ENCODE results near the gene PTPMT1.
"Not testable (repeated sequence)": the region's sequence is repeated elsewhere in the genome, so short reads cannot be mapped to it uniquely, and the experiment has no call there.

The PTPMT1 gene, protein sequence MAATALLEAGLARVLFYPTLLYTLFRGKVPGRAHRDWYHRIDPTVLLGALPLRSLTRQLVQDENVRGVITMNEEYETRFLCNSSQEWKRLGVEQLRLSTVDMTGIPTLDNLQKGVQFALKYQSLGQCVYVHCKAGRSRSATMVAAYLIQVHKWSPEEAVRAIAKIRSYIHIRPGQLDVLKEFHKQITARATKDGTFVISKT

GRCh38 chr11:47565340-47566148 lies at the start of gene PTPMT1:
PTPMT1 (plus strand) TSS chr11:47565599; CDS start chr11:47565623, 24 bp downstream.
- peak; percentile 65 for DNase-seq

GRCh38 chr11:47516155-47516554 lies 49.2 kb upstream of the PTPMT1 start:
- no peak for DNase-seq

DNA sequence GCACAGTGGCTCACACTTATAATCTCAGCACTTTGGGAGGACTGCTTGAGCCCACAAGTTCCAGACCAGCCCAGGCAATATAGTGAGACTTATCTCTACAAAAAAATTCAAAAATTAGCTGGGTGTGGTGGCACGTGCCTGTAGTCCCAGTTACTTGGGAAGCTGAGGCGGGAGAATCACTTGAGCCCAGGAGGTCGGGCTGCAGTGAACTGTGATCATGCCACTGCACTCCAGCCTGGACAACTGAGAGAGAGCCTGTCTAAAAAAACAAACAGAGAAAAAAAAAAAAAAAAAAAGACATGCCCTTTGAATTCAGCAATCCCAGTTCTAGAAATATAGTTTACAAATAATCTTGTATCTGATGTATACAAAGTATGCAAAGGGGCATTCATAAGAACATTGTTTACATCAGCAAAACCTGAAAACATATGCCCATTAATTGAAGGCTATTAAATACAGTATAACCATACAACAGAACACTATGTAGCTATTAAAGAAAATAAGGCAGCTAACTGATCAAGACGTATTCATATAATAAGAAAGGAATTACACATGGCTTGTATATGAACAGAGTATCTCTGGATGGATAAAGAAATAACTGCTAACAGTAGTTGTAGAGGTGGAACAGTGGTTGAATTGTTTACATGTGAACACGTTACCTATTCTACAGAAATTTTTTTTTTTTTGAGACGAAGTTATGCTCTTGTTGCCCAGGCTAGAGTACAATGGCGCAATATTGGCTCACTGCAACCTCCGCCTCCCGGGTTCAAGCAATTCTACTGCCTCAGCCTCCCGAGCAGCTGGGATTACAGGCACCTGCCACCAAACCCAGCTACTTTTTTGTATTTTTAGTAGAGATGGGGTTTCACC lies 48.2 kb upstream of the PTPMT1 start:
- DNase-seq, result no peak

GRCh38 chr11:47518212-47518964 lies 47.0 kb upstream of the PTPMT1 start:
- no peak for DNase-seq

- DNase-seq, result peak; percentile 55
Measured at GRCh38 chr11:47523490-47524225, 41.7 kb upstream of the PTPMT1 start.

DNA sequence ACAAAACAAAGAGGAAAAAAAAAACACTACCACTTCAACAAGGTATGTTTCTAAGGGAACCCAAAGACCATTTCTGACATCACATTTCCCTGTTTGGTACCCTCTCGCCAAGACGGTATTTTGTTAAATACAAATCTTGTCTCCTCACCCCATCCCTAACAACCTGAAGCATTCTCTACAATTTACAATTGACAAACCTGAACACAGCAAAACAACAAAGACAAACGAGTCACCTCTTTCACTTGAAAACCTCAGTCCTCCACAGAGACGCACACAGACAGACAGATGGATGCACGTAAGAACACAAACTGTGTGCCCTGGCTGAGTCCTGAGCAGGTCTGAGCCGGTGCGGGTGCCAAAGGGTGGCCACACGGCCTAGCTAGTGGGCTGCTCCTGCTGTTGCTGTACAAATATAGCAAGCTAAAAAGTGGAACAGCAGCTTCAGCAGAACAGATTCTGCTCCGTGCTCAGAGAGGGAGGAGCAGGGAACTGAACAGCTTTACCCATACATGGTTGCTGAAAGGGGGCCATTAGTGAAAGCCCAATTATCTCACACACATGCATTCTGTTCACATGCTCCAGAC lies 41.0 kb upstream of the PTPMT1 start:
- DNase-seq, result peak; percentile 22

DNA sequence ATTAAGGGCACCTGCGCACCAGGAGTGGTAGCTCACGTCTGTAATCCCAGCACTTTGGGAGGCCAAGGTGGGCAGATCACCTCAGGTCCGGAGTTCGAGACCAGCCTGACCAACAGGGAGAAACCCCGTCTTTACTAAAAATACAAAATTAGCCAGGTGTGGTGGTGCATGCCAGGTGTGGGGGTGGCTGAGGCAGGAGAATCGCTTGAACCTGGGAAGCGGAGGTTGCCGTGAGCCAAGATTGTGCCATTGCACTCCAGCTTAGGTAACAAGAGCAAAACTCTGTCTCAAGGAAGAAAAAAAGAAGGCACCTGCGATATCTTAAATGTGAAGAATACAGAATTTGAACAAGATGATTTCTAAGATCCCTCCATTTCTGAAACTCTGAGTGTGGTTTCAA lies 39.4 kb upstream of the PTPMT1 start:
- DNase-seq, result not testable (repeated sequence)

GRCh38 chr11:47527186-47527585 lies 38.2 kb upstream of the PTPMT1 start:
- no peak for DNase-seq

DNA sequence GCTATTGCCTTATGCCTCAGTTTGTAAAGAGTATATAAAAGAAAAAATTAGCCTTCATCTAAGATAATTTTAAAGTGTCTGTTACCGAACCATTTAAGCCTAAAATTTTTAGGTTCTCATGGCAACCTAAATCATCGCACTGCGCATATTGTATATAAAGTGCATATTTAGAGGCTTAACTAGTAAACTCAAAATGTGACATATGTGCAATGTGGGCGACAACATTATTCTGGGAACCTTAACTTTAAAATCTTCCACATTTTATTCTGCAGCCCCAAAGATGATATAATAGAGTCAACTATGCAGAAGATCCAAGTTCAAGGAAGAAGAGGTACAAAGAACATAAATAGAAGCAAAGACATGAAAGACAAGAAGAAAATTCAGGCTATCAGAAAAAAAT lies 35.4 kb upstream of the PTPMT1 start:
- no peak for DNase-seq

GRCh38 chr11:47530721-47531120 lies 34.7 kb upstream of the PTPMT1 start:
- not testable (repeated sequence) for DNase-seq

- no peak for DNase-seq
Measured at GRCh38 chr11:47531666-47532065, 33.7 kb upstream of the PTPMT1 start.

GRCh38 chr11:47532597-47533213 lies 32.7 kb upstream of the PTPMT1 start:
- no peak for DNase-seq

DNA sequence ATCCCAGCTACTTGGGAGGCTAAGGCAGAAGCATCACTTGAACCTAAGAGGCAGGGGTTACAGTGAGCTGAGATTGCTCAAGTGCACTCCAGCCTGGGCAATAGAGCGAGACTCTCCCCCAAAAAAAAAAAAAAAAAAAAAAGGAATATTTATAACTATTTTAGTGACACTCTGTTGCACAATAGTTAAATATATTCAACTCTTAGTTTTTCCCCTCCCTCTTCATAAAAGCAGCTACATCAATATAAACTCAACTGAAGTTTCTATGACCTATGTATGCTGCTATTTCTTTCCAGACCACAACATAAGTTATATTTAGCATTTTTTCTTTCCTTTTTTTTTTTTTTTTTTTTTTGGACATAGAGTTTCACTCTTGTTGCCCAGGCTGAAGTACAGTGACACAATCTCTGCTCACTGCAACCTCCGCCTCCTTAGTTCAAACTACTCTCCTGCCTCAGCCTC lies 31.7 kb upstream of the PTPMT1 start:
- DNase-seq, result no peak

GRCh38 chr11:47534704-47535251 lies 30.6 kb upstream of the PTPMT1 start:
- DNase-seq, result no peak

DNA sequence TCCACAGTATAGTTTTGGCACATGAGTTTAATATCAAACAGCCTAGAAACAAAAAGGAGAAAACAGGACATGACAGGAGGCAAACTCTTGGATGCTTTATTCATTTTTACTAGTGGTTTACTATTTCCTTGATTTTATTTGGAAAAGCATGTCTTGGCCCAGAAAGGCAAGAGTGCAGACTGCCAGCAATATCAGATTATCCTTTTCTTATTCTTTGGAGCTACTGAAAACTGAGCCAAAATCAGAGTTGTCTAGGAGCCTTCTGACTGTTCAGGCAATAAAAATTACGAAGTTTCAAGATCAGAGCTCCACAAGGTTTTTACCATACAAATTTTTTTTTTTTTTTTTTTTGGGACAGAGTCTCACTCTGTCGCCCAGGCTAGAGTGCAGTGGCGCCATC lies 28.5 kb upstream of the PTPMT1 start:
- no peak for DNase-seq

DNA sequence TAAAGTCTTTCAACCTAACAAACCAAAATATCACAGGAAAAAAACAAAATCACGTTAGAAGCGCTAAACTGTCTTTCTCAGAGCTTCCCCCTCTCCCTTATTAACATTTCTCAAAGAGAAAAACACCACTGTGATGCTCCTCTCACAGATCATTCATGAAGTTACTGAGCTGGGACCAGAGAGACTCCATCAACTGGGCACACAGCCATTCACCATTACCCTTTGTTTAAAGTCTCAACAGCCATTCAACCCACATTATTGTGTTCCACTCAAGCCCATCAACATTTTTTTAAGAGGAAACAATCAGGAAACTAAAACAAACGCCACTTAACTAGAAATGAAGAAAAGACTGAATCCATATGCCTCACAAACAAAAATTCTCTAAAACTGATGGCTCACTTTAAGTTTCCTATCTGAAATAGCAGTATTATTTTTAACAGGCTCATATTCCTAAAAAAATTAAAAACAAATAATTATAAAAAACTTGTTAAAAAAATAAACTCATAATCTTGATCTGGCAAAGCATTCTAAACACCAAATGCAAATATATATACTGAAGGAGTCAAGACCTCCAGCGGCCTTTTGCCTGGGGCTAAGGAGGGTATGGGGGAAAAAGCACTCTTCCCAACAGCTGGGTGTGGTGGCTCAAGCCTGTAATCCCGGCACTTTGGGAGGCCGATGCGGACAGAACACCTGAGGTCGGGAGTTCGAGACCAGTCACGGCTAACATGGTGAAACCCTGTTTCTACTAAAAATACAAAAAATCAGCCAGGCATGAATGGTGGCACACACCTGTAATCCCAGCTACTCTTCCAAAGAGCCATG lies 26.4 kb upstream of the PTPMT1 start:
- DNase-seq, result no peak

GRCh38 chr11:47539681-47540039 lies 25.7 kb upstream of the PTPMT1 start:
- DNase-seq, result no peak

DNA sequence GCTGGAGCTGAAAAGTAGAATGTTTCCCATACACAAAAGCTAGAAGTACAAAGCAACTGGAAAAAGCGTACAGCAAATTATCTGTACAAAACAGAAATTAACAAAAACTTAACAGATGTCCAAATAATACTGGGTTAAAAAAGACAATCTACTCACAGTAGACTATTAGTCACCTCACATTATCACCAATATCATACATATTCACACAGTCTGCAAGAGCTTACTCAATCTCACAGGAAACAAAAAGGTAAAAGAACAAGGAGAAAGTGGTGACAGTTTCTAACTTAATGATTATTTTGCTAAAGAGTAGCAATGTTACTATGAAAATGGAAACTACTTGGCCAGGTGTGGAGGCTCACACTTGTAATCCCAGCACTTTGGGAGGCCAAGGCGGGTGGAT lies 24.3 kb upstream of the PTPMT1 start:
- no peak for DNase-seq

- DNase-seq, result no peak
Measured at GRCh38 chr11:47545298-47545697, 20.1 kb upstream of the PTPMT1 start.

- DNase-seq, result not testable (repeated sequence)
Measured at GRCh38 chr11:47546274-47546673, 19.1 kb upstream of the PTPMT1 start.
